ENCODE results near the gene SYNGR2. TPM values are rescaled to one million over a fixed set of nuclear protein-coding genes. Genes with fewer than 3 reads are reported as not detected.
A peak's percentile ranks its signal among the peaks of the same experiment; 100 is the strongest.

SYNGR2 gene
- total RNA-seq, 1 donor from 2014 or later, result 64.1 TPM

DNA sequence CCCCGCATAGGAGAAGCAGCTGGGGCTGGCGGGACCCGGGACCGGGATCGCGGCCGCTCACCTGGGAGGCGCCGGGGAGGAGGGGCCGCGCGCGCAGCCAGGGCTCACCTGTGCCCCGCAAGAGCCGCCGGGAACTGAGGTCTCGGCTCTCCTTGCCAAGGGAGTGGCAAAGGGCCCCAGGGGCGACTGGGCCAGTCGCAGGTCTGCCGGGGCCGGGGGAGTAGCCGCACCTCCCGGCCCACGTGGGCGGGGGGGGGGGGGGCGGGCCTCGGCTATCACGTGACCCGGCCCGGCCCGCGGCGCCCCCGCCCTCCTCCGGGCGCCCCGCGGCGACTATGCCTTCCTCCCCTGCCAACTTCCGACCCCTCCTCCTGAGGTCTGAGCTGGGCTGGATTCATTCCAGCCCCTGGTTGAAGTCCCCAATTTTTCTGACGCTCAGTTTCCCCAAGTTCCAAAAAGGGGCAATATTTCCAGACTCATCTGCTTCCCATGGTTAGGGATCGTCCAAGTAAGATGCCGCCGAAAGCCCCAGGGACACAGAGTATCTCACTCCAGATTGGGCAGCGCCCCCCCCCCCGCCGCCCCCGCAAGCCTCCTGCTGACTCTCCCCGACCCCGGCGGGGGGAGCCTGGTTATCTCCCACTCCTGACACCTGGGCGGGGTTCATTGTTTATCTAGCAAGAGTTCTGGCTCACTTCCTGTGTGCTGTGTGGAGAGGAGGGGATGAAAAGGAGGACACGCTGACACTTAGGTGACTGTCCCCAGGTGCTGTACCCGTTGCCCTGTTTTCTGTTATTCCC is 39.6 kb upstream of the SYNGR2 start, which contains the start of gene TMC6:
TSS of gene TMC6 (minus strand) at position 205 of the 800 bp plus-strand sequence. CDS start 1,923 bp downstream, outside the sequence.
- H3K9me3 Mint-ChIP-seq, result no peaks in the 10 kb centered on the region
- H3K27me3 Mint-ChIP-seq, result peaks cover 5% of the 10 kb centered on the region

GRCh38 chr17:78129351-78130089 is 38.9 kb upstream of the SYNGR2 start:
- Mint-ChIP-seq H3K4me3 (peak overlapping the region; percentile 93), H3K27ac (peak overlapping the region; percentile 89), H3K4me1 (ENCODE audit: unreplicated experiment) (peaks cover 17% of the 10 kb centered on the region), H3K36me3 (no peaks in the 10 kb centered on the region), H3K27me3 (peaks cover 9% of the 10 kb centered on the region), H3K9me3 (no peaks in the 10 kb centered on the region)
- TF ChIP-seq, protein P1, sequence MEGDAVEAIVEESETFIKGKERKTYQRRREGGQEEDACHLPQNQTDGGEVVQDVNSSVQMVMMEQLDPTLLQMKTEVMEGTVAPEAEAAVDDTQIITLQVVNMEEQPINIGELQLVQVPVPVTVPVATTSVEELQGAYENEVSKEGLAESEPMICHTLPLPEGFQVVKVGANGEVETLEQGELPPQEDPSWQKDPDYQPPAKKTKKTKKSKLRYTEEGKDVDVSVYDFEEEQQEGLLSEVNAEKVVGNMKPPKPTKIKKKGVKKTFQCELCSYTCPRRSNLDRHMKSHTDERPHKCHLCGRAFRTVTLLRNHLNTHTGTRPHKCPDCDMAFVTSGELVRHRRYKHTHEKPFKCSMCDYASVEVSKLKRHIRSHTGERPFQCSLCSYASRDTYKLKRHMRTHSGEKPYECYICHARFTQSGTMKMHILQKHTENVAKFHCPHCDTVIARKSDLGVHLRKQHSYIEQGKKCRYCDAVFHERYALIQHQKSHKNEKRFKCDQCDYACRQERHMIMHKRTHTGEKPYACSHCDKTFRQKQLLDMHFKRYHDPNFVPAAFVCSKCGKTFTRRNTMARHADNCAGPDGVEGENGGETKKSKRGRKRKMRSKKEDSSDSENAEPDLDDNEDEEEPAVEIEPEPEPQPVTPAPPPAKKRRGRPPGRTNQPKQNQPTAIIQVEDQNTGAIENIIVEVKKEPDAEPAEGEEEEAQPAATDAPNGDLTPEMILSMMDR (conservative IDR thresholded peaks at IDR 0.05), result no peak
- no peak for DNase-seq (ENCODE audit: extremely low spot score, unreplicated experiment)

More for the DNA sequence above, 39.6 kb upstream of the SYNGR2 start, which contains the start of gene TMC6:
- H3K4me1 Mint-ChIP-seq (ENCODE audit: unreplicated experiment), result peaks cover 10% of the 10 kb centered on the region
- H3K4me3 Mint-ChIP-seq, result peak within 1 kb of the TSS; percentile 93
- DNase-seq (ENCODE audit: extremely low spot score, unreplicated experiment), result no peak
- peaks cover 2% of the 10 kb centered on the region for H3K36me3 Mint-ChIP-seq
- H3K27ac Mint-ChIP-seq, result peak within 1 kb of the TSS; percentile 89
- TF ChIP-seq, protein P1 (conservative IDR thresholded peaks at IDR 0.05), result no peak

DNA sequence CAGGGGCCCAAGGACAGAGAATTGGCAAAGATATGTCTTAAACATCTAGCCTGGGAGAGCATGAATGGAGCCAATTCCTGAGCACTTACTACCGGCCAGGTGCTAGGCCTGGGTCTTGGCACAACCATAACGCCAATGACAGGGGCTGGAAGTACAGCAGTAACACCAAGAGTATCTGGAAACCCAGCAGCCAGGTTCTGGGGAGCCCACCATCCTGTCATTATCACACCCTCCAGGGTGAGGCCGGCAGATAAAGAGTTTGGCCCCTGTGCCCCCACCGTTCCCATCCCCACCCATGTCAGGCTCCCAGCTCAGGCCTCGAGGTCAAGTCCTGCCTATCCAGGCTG is 38.3 kb upstream of the SYNGR2 start:
- no peaks in the 10 kb centered on the region for H3K36me3 Mint-ChIP-seq
- DNase-seq (ENCODE audit: extremely low spot score, unreplicated experiment), result no peak
- no peaks in the 10 kb centered on the region for H3K9me3 Mint-ChIP-seq
- TF ChIP-seq, protein P1 (conservative IDR thresholded peaks at IDR 0.05), result no peak
- H3K4me3 Mint-ChIP-seq, result peak overlapping the region; percentile 73
- H3K4me1 Mint-ChIP-seq (ENCODE audit: unreplicated experiment), result peaks cover 17% of the 10 kb centered on the region
- peaks cover 9% of the 10 kb centered on the region for H3K27me3 Mint-ChIP-seq
- peak overlapping the region; percentile 65 for H3K27ac Mint-ChIP-seq

- DNase-seq (ENCODE audit: extremely low spot score, unreplicated experiment), result no peak
- TF ChIP-seq, protein P1 (conservative IDR thresholded peaks at IDR 0.05), result no peak
- Mint-ChIP-seq H3K27me3 (peaks cover 12% of the 10 kb centered on the region), H3K4me3 (peak within 1 kb of the TSS; percentile 73), H3K9me3 (no peaks in the 10 kb centered on the region), H3K27ac (peak within 1 kb of the TSS; percentile 65), H3K36me3 (no peaks in the 10 kb centered on the region), H3K4me1 (ENCODE audit: unreplicated experiment) (peaks cover 17% of the 10 kb centered on the region)
Observed at GRCh38 chr17:78130437-78131101, 37.8 kb upstream of the SYNGR2 start, which contains the start of gene TMC8. Gene TMC8, plus strand, starts transcription at chr17:78130771. Its CDS starts 818 bp downstream, at chr17:78131589.
